Measurements from ENCODE around the gene HS6ST1. TPM values are rescaled to one million over a fixed set of nuclear protein-coding genes. Genes with fewer than 3 reads are reported as not detected.

The HS6ST1 gene
- total RNA-seq, 2 experiments from 2014 or later = 7.0 to 8.6 TPM

DNA sequence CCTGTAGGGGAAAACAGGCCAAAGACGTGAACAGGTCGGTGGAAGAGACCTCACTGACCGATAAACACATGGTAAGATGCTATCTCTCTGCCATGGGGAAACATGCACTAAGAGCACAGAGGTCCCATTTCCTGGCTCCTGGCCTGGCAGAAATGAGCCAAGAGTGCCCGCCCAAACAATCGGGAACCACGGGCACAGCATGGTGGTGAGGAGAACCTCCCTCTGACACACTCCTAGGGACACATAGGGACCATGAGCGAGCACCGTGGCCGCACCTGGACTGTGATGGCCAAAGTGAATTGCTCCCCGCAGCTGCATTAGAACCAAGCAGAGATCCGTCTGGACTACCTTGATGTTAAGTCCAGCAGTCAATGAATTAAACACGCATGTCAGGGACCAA, 11.1 kb downstream of the HS6ST1 start:
- DNase-seq = no peak
- no peaks in the 10 kb centered on the region for H3K27me3 Mint-ChIP-seq
- H3K36me3 Mint-ChIP-seq = no peaks in the 10 kb centered on the region
- H3K9me3 Mint-ChIP-seq (ENCODE audit: low read depth) = no peaks in the 10 kb centered on the region
- no peaks in the 10 kb centered on the region for H3K4me1 Mint-ChIP-seq
- no peak for ATAC-seq
- no peak overlapping the region for H3K27ac Mint-ChIP-seq
- CTCF ChIA-PET = no interaction called here
- H3K4me3 Mint-ChIP-seq = no peak overlapping the region

DNA sequence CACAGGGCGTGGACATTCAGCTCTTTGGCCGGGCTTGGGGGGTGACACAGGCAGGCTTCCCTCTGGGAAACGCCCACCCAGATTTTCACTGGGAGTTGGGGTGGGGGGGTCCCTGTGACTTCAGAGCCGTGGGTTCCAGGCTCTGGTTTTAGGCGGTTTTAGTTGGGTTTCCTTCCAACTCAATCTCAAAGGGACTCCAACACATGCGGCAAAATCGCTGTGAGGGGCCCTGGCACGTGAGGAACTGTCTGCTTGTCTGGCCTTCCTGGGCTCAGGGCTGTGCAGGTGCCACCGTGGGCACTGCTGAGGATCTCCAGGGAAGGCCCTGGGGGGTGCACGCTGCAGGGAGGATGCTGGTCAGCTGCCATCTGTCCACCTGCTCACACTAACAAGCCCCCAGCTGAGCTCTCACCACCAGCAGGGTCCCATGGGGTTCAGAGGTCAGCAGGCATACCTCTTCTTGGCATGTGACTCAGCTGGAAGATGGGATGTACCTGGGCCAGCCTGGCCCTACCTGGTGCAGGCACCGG, 11.7 kb downstream of the HS6ST1 start:
- H3K36me3 Mint-ChIP-seq = no peaks in the 10 kb centered on the region
- no peak for DNase-seq
- CTCF ChIA-PET = no interaction called here
- H3K27me3 Mint-ChIP-seq = no peaks in the 10 kb centered on the region
- H3K9me3 Mint-ChIP-seq (ENCODE audit: low read depth) = no peaks in the 10 kb centered on the region
- no peaks in the 10 kb centered on the region for H3K4me1 Mint-ChIP-seq
- ATAC-seq = no peak
- H3K4me3 Mint-ChIP-seq = no peak overlapping the region
- no peak overlapping the region for H3K27ac Mint-ChIP-seq

DNA sequence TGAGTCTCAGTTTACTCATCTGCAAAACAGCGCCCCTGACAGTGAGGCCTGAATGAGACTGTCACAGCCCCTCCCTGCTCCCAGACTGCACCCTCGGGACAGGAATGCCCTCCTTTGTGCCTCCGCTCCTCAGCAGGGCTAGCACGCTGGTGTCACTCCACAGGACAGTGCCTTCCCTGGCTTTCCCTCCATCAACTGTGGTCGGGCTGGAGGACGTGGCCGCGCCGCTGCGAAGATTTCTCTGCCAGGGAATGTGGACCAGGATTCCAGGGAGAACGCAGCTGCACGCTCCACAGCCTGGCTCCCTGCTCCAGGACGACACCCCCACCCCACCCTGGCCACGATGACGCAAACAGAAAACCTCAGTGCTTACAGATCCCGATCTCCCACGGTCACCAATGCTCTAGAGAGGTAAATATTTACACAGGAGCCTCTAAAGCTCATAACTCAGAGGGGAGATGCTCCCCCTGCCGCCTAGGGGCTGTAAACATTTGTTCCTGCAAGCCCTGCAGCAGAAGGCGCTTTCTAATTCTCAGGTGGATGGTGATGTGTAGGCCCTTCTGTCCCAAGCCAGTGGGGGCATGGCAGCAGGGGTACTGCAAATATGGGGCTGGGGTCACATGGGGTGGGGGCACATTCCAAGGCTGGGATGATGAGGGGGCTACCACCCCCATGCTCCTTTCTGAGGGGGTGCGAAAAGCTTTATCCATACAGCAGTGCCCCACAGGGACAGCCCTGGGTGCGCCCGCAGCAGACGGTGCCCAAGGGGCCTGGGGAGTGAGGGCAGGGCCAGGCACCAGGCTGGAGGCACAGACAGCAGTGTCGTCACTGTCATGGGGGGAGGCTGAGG, 12.4 kb downstream of the HS6ST1 start:
- DNase-seq = no peak
- Mint-ChIP-seq H3K4me1 (no peaks in the 10 kb centered on the region), H3K36me3 (no peaks in the 10 kb centered on the region), H3K4me3 (no peak overlapping the region), H3K27me3 (no peaks in the 10 kb centered on the region), H3K27ac (no peak overlapping the region), H3K9me3 (ENCODE audit: low read depth) (no peaks in the 10 kb centered on the region)
- CTCF ChIA-PET = no interaction called here
- ATAC-seq = no peak

DNA sequence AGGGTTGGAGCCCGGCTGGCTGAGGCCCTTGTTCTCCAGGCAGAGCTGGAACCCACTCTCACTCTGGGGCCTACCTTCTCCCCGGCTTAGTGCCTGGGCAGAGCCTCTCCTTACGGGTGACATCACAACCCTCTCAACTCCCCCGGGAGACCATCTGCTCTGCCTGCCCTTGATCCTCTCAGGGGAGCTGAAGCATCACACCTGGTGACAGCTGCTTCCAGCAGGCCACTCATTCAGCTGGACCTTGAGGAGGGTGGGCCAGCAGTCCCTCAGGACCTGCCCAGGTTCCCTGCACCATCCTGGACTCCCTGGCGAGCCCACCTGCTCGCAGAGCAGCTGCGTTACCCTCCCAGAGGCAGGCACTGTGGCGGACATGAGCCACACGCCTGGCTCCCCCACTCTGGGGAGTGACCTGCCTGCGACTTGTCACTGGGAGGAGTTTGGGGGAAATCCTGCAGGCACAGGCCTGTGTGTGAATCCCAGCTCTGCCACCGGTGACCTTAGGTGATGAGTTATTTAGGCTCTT, 13.1 kb downstream of the HS6ST1 start:
- Mint-ChIP-seq H3K36me3 (no peaks in the 10 kb centered on the region), H3K4me1 (no peaks in the 10 kb centered on the region), H3K27ac (no peak overlapping the region), H3K4me3 (no peak overlapping the region), H3K9me3 (ENCODE audit: low read depth) (no peaks in the 10 kb centered on the region), H3K27me3 (no peaks in the 10 kb centered on the region)
- DNase-seq (no peak), ATAC-seq (no peak)
- CTCF ChIA-PET = no interaction called here

DNA sequence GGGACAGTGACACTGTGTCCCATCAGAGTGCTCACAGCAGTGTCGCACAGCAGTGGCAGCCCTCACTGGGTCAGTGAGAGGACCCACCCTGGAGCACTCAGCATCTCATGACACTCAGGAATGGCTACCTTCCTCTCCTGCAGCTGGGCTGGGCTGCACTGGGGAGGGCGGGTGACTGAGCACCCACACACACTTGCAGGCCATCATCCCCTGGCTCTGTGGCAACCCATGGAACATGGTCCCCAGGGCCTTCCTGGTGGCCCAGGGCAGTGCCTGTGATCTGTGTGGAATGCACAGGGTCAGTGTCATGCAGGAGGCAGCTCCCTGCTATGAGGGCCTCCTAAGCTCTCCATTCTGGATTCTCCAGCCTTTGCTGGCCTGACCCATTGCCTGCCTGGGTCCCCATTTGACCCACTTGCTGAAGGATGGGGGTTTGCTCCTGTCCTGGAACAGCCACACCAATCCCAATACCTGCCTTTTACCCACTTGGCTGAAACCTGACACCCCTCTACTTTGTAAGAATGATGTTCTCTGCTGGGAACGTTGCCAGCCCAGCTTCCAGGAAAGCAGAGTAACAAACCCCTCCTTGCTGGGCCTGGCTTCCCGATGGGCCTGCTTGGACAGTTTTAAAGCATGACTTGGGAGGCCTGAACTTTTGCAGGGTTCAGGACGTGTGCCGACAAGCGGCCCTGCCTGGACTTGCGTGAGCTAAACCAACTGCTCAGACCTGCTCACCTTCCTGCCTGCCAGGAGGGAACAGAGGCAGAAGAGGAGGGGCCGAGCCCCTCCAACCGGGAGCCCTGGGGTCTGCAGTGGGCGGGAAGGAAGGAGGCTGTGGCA, 13.7 kb downstream of the HS6ST1 start:
- CTCF ChIA-PET = no interaction called here
- Mint-ChIP-seq H3K27ac (no peak overlapping the region), H3K4me3 (no peak overlapping the region), H3K9me3 (ENCODE audit: low read depth) (no peaks in the 10 kb centered on the region), H3K4me1 (no peaks in the 10 kb centered on the region), H3K36me3 (no peaks in the 10 kb centered on the region), H3K27me3 (no peaks in the 10 kb centered on the region)
- no peak for DNase-seq
- no peak for ATAC-seq

DNA sequence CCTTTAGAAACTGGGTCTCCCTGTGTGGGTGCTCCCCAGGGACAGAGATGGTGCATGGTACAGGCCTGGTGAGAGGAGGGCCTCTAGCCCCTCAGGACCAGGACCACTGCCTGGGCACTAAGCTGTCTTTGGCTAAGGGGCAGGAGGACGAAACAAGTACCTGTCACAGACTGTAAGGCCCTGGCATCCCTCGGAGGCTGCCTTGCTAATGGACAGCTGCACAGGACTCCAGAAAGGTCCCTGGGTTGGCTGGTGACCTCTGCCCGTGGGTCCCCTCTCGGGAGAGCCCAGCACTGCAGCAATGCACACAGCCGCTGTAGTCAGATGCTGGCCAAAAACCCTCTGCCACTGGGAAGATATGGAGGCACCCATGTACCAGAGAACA, 14.3 kb downstream of the HS6ST1 start:
- Mint-ChIP-seq H3K4me1 (no peaks in the 10 kb centered on the region), H3K36me3 (no peaks in the 10 kb centered on the region), H3K27ac (no peak overlapping the region), H3K4me3 (no peak overlapping the region), H3K27me3 (no peaks in the 10 kb centered on the region), H3K9me3 (ENCODE audit: low read depth) (no peaks in the 10 kb centered on the region)
- CTCF ChIA-PET = no interaction called here
- ATAC-seq (no peak), DNase-seq (no peak)

DNA sequence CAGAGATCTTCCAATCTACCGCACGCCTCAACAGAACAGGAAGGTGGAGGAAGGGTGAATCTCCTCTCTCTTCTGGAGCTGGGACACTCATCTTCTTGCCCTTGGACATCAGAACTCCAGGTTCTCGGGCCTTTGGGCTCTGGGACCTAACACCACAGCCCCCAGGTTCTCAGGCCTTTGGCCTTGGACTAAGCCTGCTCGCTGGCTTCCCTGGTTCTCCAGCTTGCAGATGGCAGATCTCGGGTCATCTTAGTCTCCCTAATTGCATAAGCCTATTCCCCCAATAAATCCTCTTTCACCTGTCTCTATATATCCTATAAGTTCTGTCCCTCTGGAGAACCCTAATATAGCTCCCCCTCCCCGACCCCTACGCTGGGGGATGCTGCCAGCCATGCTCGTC, 14.8 kb downstream of the HS6ST1 start:
- no peaks in the 10 kb centered on the region for H3K9me3 Mint-ChIP-seq (ENCODE audit: low read depth)
- DNase-seq (no peak), ATAC-seq (no peak)
- no peak overlapping the region for H3K4me3 Mint-ChIP-seq
- CTCF ChIA-PET = no interaction called here
- no peaks in the 10 kb centered on the region for H3K27me3 Mint-ChIP-seq
- H3K27ac Mint-ChIP-seq = no peak overlapping the region
- no peaks in the 10 kb centered on the region for H3K4me1 Mint-ChIP-seq
- no peaks in the 10 kb centered on the region for H3K36me3 Mint-ChIP-seq

DNA sequence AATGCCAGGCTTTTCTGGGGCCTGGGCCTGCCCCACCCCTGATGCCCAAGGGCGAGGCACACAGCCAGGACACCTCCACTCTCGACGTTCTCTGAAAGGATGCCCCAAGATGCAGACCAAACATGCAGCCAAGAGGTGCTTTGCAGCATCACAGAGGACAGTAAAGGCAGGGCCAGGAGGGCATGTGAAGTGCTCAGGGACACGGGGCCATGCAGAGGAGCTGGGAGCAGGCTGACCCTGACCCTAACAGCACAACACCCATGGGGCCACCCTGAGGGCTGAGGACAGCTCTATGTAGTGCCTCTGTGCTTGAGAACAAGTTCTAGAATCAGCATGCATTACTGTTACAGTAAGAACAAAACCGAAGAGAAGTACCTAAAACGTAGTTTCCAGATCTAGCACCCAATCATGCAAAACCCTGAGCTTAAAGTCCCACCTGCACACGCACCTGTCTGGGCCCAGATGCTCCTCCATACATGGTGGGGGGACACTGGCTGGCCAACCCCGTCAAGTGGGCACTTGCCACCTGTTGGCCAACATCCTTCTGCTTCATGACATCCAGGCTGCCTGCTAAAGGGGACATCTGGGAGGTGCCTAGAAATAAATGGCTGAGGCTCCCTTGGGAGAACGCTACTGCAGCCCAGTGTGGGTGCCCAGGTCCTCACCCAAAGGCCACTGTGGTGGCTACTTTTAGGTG, 15.4 kb downstream of the HS6ST1 start:
- ATAC-seq (no peak), DNase-seq (no peak)
- Mint-ChIP-seq H3K27me3 (no peaks in the 10 kb centered on the region), H3K4me3 (no peak overlapping the region), H3K36me3 (no peaks in the 10 kb centered on the region), H3K9me3 (ENCODE audit: low read depth) (no peaks in the 10 kb centered on the region), H3K4me1 (no peaks in the 10 kb centered on the region), H3K27ac (no peak overlapping the region)
- CTCF ChIA-PET = no interaction called here

DNA sequence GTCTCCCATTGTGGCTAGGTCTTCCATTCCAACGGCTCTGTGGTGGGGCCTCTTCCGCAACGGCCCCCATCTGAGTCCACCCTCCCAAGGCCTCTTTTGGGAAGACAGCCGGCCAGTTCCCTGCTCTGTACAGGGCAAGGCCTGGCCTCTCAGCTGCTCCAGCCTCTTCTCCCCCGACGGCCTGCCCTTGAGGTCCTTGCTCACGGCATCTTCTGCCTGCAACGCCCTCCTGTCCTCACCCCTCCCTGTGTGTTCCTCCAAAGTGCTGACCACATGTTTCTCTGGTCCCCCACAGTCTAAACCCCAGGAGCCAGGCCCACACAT, 16.0 kb downstream of the HS6ST1 start:
- ATAC-seq (no peak), DNase-seq (no peak)
- Mint-ChIP-seq H3K9me3 (ENCODE audit: low read depth) (no peaks in the 10 kb centered on the region), H3K36me3 (no peaks in the 10 kb centered on the region), H3K4me1 (no peaks in the 10 kb centered on the region), H3K4me3 (no peak overlapping the region), H3K27ac (no peak overlapping the region), H3K27me3 (no peaks in the 10 kb centered on the region)
- CTCF ChIA-PET = no interaction called here

DNA sequence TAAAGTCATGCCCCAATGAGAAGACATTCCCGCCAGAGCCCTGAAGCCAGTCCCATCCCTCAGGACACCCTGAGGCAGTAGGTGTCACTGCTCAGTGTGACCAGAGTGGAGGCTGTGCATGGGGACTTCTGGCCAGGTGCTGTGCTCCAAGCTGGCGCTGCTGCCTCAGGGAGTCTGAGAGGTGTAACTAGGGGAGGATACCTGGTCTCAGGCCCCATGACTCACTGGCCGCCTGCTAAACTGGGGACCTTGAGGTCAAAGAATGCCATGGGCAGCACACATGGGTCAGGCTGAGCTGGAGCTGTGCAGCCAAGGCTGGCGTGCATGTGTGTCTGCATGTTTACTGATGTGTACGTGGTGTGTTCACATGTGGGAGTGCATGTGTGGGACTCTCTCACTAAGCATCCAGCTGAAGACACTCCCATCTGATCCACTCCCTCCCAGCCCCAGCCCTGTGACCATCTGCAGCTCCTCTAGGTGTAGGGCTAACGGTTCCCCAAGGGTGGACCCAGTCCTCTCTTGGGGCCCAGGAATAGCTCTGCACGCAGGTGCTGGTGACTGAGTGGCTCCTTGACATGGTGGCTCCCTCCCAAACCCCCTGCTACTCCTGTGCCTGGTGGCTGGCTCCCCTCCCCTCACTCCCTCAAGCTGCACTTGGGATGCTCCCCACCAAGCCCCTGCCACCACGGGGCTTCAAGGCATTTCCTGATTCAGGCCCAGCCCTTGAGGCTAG, 16.5 kb downstream of the HS6ST1 start:
- H3K36me3 Mint-ChIP-seq = no peaks in the 10 kb centered on the region
- no peaks in the 10 kb centered on the region for H3K4me1 Mint-ChIP-seq
- CTCF ChIA-PET = no interaction called here
- H3K9me3 Mint-ChIP-seq (ENCODE audit: low read depth) = no peaks in the 10 kb centered on the region
- ATAC-seq = no peak
- H3K27ac Mint-ChIP-seq = no peak overlapping the region
- H3K4me3 Mint-ChIP-seq = no peak overlapping the region
- no peak for DNase-seq
- H3K27me3 Mint-ChIP-seq = no peaks in the 10 kb centered on the region

DNA sequence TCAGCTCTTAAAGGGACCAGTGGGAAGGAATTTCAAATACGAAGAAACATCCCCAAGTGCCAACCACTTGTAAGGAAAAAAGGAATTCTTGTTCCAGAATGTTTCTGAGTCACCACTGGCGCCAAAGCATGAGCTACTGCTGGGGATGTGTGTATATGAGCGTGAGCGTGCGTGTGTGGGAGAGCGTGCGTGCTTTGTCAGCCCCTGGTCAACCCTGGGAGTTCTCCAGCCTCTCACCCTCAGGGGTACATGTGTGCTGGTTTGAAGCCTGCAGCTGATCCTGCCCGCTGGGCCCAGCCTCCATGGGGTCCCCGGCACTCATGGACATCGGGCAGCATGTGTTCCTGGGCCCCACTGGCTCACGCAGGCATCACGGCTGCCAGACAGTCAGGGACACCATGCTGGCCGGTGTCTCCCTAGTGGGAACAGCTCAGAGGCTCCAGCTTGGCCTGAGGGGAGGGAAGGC, 17.1 kb downstream of the HS6ST1 start:
- Mint-ChIP-seq H3K4me3 (no peak overlapping the region), H3K9me3 (ENCODE audit: low read depth) (no peaks in the 10 kb centered on the region), H3K27me3 (no peaks in the 10 kb centered on the region), H3K4me1 (no peaks in the 10 kb centered on the region), H3K27ac (no peak overlapping the region), H3K36me3 (no peaks in the 10 kb centered on the region)
- DNase-seq = no peak
- CTCF ChIA-PET = no interaction called here
- ATAC-seq = no peak

DNA sequence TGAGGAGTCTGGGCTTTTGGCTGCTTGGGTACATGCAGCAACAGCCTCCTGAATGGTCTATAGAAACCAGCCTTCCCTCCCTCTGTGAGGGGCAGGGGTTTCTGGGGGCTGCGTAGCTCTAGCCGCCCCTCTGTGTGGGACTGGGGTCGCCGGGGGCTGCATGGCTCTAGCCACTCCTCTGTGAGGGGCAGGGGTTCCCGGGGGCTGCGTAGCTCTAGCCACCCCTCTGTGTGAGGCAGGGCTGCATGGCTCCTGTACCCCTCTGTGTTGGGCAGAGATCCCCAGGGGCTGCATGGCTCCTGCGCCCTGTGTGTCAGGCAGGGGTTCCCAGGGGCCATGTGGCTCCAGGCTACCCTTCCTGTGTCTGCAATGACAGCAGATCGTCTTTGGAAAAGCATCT, 17.6 kb downstream of the HS6ST1 start:
- no peaks in the 10 kb centered on the region for H3K4me1 Mint-ChIP-seq
- H3K36me3 Mint-ChIP-seq = no peaks in the 10 kb centered on the region
- no peaks in the 10 kb centered on the region for H3K9me3 Mint-ChIP-seq (ENCODE audit: low read depth)
- no peak overlapping the region for H3K4me3 Mint-ChIP-seq
- DNase-seq = no peak
- no peaks in the 10 kb centered on the region for H3K27me3 Mint-ChIP-seq
- no peak overlapping the region for H3K27ac Mint-ChIP-seq
- no peak for ATAC-seq
- CTCF ChIA-PET = no interaction called here
